HepG2 (cell line): ENCODE measurements around the gene ZBED6.

Experiments used
- MTF1 ChIP-seq: sonication (generic); formaldehyde crosslinking; IDR thresholded peaks from 2 replicates; pipeline ENCODE4 v1.5.0; 2020; ENCODE audit warnings: missing genetic modification reagents
- SMC3 ChIP-seq: IDR thresholded peaks from 2 replicates; pipeline ENCODE4 v1.6.1; 2011; ENCODE audit warnings: low read length, improper control_type of control experiment
- SRY ChIP-seq: sonication (generic); formaldehyde crosslinking; IDR thresholded peaks from 2 replicates; pipeline ENCODE4 v1.8.0; 2022; ENCODE audit warnings: mild to moderate bottlenecking, missing genetic modification reagents

GRCh38 chr1:203799157-203799556, 3.7 kb downstream of the ZBED6 start:
- no peak for TF ChIP-seq SMC3
- no peak for TF ChIP-seq SRY (CRISPR knock-in tag)
- no peak for TF ChIP-seq MTF1 (CRISPR knock-in tag)
